Left forelimb (tissue), 1 donor: ENCODE results near the gene CDK18.

Experiments used
- DNase-seq: peaks from one replicate; pipeline ENCODE4 v3.0.0-alpha.2; 2018; ENCODE audit warnings: low spot score

The CDK18 gene

DNA sequence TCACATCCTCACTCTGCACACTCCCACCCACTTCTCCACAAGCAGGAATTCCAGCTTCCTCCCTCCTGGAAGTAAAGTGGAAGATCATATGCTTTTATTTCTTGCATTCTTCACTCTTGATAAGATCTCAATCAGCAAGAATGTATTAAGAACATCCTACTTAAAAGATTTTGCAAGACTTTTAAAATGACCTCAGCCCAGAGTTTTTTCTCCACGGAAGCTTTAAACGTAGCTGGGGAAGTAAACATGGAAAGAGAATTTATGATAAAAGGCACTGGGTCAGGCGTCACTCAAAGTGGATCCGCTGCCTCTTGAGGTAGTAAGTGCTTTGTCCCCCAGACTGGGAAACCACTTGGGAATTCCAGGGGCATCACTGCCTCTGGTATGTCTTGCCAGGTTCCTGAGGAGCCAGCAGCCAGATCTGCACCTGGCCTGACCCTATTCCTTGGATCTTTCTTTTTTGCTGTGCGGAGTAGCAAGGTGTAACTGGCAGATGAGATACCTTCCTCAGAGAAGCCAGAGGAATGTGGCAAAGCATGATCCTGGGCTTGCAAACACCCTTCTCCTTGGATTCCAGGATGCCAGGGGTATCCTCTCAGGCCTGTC, 33.9 kb downstream of the CDK18 start:
- no peak for DNase-seq

- peak; percentile 48 for DNase-seq
Observed at GRCh38 chr1:205541161-205541886, 36.9 kb downstream of the CDK18 start.

DNA sequence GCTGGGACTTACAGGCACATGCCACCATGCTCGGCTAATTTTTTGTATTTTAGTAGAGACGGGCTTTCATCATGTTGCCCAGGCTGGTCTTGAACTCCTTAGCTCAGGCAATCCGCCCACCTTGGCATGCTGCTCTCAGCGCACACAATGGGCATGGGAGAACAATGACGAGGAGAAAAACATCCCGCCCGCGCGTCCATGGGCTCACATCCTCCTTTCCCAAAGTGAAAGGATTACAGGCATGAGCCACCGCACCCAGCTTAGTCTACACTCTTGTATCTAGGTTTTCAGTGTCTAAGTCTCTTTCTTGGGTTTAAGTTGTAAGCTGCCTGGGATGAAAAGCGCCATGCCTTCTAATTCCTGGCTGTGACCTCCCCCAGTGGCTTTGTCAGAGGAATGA, 37.9 kb downstream of the CDK18 start:
- DNase-seq = peak; percentile 15

- peak; percentile 81 for DNase-seq
Observed at GRCh38 chr1:205543351-205544301, 39.2 kb downstream of the CDK18 start.

DNA sequence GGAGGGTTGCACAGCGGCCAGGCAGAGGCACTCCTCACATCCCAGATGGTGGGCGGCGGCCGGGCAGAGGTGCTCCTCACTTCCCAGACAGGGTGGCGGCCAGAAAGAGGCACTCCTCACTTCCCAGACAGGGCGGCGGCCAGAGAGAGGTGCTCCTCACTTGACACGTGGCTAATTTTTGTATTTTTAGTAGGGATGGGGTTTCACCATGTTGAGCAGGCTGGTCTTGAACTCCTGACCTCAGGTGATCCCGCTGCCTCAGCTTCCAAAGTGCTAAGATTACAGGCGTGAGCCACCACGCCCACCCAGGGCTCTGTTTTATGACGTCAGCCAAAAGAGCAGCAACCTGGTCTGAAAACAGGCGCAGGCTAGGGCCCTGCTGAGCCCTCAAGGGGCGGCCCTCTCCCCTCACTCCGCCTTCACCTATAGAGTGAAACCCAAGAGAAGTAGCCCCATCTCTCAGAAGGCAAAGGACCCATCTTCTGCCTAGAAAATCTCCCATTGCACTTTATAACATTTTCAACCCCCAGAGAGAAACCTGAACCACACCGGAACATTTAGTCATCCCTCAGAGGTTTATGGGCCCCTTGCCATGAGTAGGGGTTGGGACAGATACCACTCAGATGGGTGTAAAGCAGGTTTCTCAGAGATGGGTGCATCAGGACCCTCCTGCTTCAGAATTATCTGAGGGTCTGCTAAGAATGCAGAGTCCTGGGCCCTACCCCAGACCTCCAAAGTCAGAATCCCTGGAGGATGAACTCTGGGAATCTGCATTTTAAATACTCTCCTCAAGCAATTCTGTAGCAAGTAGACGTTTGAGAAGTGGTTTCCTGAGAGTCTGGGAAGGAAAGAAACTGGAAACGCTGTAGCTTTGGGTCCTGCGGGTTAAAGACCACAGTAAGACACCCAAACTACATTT, 40.8 kb downstream of the CDK18 start:
- DNase-seq = peak; percentile 40

DNA sequence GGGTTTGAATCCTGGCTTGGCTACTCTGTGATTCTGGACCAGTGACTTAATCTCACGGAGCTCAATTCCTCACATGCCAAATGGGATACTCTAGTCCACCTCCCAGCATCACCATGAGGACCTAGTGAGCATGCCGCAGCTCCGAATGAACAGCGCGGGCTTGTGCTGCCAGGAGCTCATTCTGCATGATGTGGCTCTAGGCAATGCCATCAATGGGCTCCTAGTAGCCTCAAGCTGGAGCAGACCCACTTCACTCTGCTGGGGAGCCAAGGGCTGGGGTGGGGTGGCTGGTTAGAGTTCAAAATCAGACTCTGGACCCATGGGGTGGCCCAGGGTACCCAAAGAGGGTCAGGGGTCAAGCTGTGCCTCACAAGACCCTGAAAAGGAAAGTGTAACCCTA, 41.5 kb downstream of the CDK18 start:
- no peak for DNase-seq

DNA sequence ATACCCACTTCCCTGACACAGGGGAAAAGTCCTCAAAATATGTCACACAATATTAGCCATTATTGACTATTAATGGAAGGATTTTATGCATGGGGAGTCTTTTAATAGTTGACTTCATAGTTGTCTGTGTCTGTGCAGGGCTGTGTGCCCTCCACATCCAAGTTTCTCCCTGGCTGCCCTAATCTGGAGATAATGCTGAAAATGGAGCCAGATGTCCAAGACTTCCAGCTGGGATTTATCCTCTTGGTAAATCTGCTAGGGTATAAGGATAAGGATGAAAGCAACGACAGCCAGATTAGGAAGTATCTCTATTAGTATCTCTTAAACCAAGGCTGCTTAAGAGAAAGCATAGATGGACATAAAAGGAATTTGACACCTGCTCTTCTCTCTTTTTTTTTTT, 42.1 kb downstream of the CDK18 start:
- no peak for DNase-seq

DNA sequence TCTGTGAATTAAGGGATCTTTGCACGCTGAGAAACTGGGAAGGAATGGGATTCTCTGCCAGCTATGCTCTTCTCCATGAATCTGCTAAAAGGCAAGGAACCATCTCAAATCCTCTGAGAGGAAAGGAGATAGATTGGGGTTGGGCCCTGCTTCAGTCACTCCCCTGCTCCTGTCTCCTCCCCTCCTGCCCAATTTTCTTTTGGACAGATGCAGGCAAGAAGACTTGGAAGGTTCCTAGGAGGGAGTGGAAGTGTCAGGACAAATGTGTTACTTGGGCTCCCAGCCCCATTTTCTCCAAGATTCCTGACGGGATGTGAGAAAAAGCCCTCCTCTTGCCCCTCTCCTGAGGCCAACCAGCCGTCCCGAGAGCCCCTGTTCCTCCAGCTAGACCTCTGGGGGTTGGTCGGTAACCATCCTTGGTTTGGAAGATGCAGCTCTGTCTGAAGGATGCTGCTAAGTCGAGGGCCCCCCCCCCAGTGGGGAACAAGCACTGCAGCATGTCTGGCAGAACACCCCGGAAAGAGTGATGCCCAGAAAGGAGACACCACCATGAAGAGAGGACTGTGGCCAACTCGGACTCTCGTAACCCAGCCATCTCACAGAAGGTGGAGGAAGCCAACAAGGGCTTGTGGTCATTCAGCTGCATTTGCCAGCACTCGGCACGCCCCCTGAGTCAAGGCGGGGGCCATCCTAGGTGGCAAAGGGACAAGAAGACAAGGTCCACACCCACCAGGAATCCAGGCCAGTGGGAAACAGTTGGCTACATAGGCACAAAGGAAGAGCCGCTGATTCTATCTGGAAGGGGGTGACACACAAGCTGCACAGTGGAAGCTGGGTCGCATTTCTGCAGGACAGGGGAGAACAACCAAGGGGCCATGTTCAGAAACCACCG, 43.7 kb downstream of the CDK18 start:
- no peak for DNase-seq

- DNase-seq = no peak
Observed at GRCh38 chr1:205554026-205554811, 49.8 kb downstream of the CDK18 start.

DNA sequence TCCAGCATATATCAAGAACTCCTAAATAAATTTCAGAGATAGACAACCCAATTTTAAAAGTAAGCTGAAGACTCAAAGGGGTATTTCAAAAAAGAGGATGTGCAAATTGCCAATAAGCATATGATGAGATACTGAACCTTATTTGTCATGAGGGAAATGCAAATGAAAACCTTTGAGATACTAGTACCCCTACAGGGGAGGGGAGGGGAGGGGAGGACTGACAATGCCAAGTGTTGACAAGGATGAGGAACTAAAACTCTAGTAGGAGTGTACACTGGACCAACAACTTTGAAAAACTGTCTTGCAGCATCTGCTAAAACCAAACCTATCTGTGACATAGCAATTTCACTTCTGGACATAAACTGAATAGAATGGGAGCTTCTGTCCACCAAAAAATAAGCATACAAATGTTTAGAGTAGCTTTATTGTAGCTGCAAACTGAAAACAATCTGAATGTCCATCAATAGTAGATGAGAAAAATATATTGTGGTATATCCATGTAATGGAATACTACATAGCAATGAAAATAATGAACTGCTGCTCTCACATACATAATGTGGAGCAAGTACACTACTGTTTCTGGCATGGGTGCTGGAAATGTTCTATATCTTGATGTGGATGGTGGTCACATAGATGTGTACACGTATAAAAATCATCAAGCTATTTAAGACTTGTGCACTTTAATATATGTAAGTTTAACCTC, 57.2 kb downstream of the CDK18 start:
- DNase-seq = no peak

- DNase-seq = peak; percentile 47
Observed at GRCh38 chr1:205563927-205564441, 59.5 kb downstream of the CDK18 start.

DNA sequence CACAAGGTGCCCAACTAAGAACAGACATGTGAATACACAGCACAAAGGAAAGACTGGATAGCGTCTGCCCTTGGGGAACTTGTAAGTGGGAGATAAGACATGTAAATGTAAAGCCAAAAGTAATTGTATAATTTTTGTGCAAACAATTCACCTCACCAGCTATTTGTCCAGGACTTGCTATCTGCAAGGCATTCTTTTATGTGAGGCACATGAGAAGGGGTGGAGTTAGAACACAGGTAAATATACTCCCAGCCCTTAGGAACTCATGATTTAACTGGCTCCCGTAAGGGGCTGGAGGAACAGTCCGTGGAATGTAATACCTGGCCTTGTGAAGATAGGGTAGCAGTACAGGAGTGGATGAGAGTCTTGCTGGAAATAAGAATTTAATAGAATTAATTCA, 61.3 kb downstream of the CDK18 start:
- no peak for DNase-seq

DNA sequence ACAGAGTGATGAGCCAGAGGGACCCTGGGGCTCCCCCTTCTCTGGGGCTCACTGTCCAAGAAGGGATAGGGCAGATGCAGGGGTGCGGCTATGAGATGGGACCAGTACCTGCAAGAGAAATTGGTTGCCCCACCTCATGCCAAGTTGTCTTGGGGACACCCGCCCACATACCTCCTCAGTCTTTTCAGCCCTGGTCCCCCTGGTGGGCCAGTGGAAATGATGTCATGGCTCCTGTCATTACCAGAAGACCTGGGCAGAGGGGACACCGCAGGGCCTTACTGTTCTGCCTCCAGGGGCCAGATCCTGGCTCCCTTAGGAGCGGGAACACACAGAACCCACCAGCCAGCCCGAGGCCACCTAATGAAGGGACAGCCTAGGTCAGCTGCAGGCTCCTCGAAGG, 63.2 kb downstream of the CDK18 start:
- no peak for DNase-seq

DNA sequence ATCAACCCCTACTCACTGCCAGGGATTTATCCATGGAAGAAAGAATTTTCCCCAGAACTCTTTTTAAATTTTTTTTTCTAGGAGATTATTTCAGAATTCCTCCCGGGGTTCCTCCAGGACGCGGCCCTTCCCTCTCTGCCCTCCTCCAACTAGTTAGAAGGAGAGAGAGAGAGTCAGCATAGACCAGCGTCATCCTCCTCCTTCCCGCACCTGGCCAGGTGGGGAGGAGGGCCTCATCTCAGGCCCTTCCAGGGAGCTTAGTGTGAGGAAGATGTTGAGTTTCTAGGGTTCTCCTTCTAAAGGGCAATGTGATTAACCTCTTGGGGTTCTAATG, 63.6 kb downstream of the CDK18 start:
- DNase-seq = no peak

- peak; percentile 53 for DNase-seq
Observed at GRCh38 chr1:205568469-205569361, 64.2 kb downstream of the CDK18 start.

DNA sequence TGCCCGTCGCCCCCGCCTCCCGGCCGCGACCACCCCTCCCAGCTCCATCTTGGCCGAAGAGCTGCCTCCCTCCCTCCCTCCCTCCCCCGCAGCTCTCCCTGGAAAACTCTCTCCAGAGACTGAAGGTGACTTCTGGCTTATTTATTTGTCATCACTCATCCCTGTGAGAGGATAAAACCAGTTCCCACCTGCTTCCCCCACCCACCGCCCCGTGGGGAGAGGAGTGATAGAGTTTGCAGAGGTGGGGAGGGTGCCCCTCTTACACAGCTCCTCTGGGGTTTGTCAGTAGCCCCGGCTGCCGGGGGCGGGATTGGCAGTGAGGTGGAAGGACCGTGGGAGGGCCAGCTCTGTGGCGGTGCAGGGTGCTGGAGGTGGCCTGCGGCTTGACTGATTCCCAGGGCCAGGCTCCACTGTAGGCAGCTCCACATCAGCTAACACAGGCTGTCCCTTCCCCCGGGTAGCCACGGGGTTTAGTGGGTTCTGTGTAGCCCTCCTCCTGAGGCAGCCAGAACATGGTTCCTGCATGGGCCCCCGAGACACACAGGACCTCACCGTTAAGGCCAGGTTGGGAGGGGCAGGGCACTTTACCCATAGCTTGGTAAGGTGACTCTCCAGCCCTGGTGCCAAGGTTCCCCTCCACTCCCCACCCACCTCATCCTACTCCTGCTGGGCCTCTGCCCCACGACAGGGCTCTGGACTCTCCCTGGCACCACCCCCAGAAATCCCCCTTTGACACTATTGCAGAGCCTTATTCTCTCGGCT, 65.1 kb downstream of the CDK18 start:
- peak; percentile 62 for DNase-seq

GRCh38 chr1:205570173-205570501, 65.7 kb downstream of the CDK18 start:
- peak; percentile 42 for DNase-seq
